HCT116 (cell line): ENCODE results near the gene TBC1D14. TPM values are rescaled to one million over a fixed set of nuclear protein-coding genes. Genes with fewer than 3 reads are reported as not detected.

ENCODE experiments used
- ATAC-seq: fragments of 200-7000 bp; cut with Tn5 transposase; 2 replicates; pipeline ENCODE4 v1.9.1; 2020; ENCODE audit warnings: mild to moderate bottlenecking, moderate library complexity
- BruUV-seq: library from RNA; stranded (reverse); fragments of 400-500 nt; replicated peaks from 2 replicates; lab custom pipeline; 2021; lab: Mats Ljungman, UMichigan
- CTCF ChIA-PET: fragments of 300-600 bp; sonication (Branson Sonifier 250); formaldehyde crosslinking; loops from one replicate; lab custom pipeline; 2021; ENCODE audit warnings: antibody characterized with exemption; lab: Charles Lee
- POLR2A ChIA-PET: fragments of 300-600, 350-600 bp; sonication (Branson Sonifier 250); formaldehyde crosslinking; loops from one replicate; lab custom pipeline; 2021; ENCODE audit warnings: antibody characterized with exemption; lab: Charles Lee
- RAD21 ChIA-PET, 2 experiments: fragments of 300-600 bp; sonication (Branson Sonifier 250); formaldehyde crosslinking; loops; one replicate each; lab custom pipeline; 2023; ENCODE audit warnings: low total read pairs in 2 of 2; ENCODE audit not compliant: uncharacterized antibody in 2 of 2, unreplicated experiment in 2 of 2, low non-redundant PET in 1 of 2; lab: Charles Lee
- DNase-seq: peaks from one replicate; pipeline ENCODE4 v3.0.0-alpha.2; 2010; ENCODE audit warnings: low read depth, low spot score
- H2AFZ ChIP-seq: fragments of 200-600 bp; shearing (Covaris generic), sonication (generic); 2 replicates; pipeline ENCODE4 v1.6.1; 2017; ENCODE audit warnings: low read depth, mixed run types, mixed read lengths, antibody characterized with exemption, low read length; ENCODE audit not compliant: poor library complexity, severe bottlenecking
- H3K27ac ChIP-seq: 2 replicates; pipeline ENCODE4 v1.5.1; 2012; ENCODE audit warnings: low read depth, low read length
- H3K27me3 ChIP-seq: fragments of 200-600 bp; sonication (generic); 2 replicates; pipeline ENCODE4 v1.6.1; 2016; ENCODE audit warnings: mixed run types, low read length, mixed read lengths; ENCODE audit not compliant: insufficient read depth
- H3K36me3 ChIP-seq, 2 experiments: fragments of 200-500 bp in 1 of 2; fragments of 200-600 bp in 1 of 2; sonication (Bioruptor generic) in 1 of 2; sonication (generic) in 1 of 2; 2 replicates each; pipeline versions ENCODE4 v1.5.1 to v1.6.1; 2014 to 2016; ENCODE audit warnings: low read length in 2 of 2, inconsistent platforms in 1 of 2, mixed read lengths in 1 of 2, mixed run types in 1 of 2; ENCODE audit not compliant: insufficient read depth in 2 of 2, control insufficient read depth in 1 of 2
- H3K4me1 ChIP-seq, 2 experiments: fragments of 200-600 bp in 1 of 2; sonication (generic) in 1 of 2; 2 replicates each; pipeline versions ENCODE4 v1.5.1 to v1.6.1; 2012 to 2017; ENCODE audit warnings: low read length in 2 of 2, inconsistent platforms in 1 of 2, mild to moderate bottlenecking in 1 of 2, mixed read lengths in 1 of 2, mixed run types in 1 of 2, moderate library complexity in 1 of 2; ENCODE audit not compliant: insufficient read depth in 2 of 2, control insufficient read depth in 1 of 2
- H3K4me2 ChIP-seq: fragments of 200-600 bp; sonication (generic); 2 replicates; pipeline ENCODE4 v1.6.1; 2017; ENCODE audit warnings: mixed run types, low read length, mixed read lengths
- H3K4me3 ChIP-seq, 2 experiments: fragments of 200-600 bp in 1 of 2; sonication (generic) in 1 of 2; replicated peaks in 1 of 2; 2 replicates each; pipeline ENCODE4 v1.5.1; 2011 to 2016; ENCODE audit warnings: low read length in 2 of 2, control low read depth in 1 of 2, low read depth in 1 of 2, mild to moderate bottlenecking in 1 of 2, mixed read lengths in 1 of 2, mixed run types in 1 of 2
- H3K79me2 ChIP-seq: fragments of 200-600 bp; sonication (generic); 2 replicates; pipeline ENCODE4 v1.6.1; 2017; ENCODE audit warnings: mild to moderate bottlenecking, mixed run types, low read length, moderate library complexity, mixed read lengths; ENCODE audit not compliant: insufficient read depth
- H3K9ac ChIP-seq: fragments of 200-600 bp; sonication (generic); 2 replicates; pipeline ENCODE4 v1.6.1; 2016; ENCODE audit warnings: low read length, mixed read lengths
- H3K9me2 ChIP-seq: fragments of 200-600 bp; sonication (generic), shearing (Covaris generic); 2 replicates; pipeline ENCODE4 v1.6.1; 2017; ENCODE audit warnings: mixed run types, mild to moderate bottlenecking, moderate library complexity; ENCODE audit not compliant: insufficient read depth
- H3K9me3 ChIP-seq, 2 experiments: fragments of 200-500 bp in 1 of 2; fragments of 200-600 bp in 1 of 2; sonication (Bioruptor generic) in 1 of 2; sonication (generic) in 1 of 2; 2 replicates each; pipeline ENCODE4 v1.6.1; 2014 to 2017; ENCODE audit warnings: low read length in 2 of 2, mixed read lengths in 2 of 2, inconsistent platforms in 1 of 2, low read depth in 1 of 2, mild to moderate bottlenecking in 1 of 2, mixed run types in 1 of 2, moderate library complexity in 1 of 2; ENCODE audit not compliant: control insufficient read depth in 1 of 2, insufficient read depth in 1 of 2
- H4K20me1 ChIP-seq: fragments of 200-600 bp; sonication (generic), shearing (Covaris generic); 2 replicates; pipeline ENCODE4 v1.6.1; 2017; ENCODE audit warnings: mixed run types, mild to moderate bottlenecking, moderate library complexity; ENCODE audit not compliant: insufficient read depth
- CEBPB ChIP-seq: IDR thresholded peaks from 2 replicates; pipeline ENCODE4 v1.6.1; 2012; ENCODE audit warnings: low read depth
- EGR1 ChIP-seq: IDR thresholded peaks from 2 replicates; pipeline ENCODE4 v1.6.1; 2012; ENCODE audit warnings: low read depth
- EZH2phosphoT487 ChIP-seq: fragments of 200-600 bp; IDR thresholded peaks from 2 replicates; pipeline ENCODE4 v1.6.1; 2018; ENCODE audit warnings: antibody characterized with exemption, borderline replicate concordance
- FOSL1 ChIP-seq: IDR thresholded peaks from 2 replicates; pipeline ENCODE4 v1.6.1; 2012; ENCODE audit warnings: low read depth
- JUND ChIP-seq: IDR thresholded peaks from 2 replicates; pipeline ENCODE4 v1.6.1; 2012
- POLR2AphosphoS5 ChIP-seq: IDR thresholded peaks from 2 replicates; pipeline ENCODE4 v1.6.1; 2011; ENCODE audit warnings: mild to moderate bottlenecking, low read depth, low read length, moderate library complexity
- SP1 ChIP-seq: IDR thresholded peaks from 2 replicates; pipeline ENCODE4 v1.6.1; 2012; ENCODE audit warnings: low read depth
- SRF ChIP-seq: IDR thresholded peaks from 2 replicates; pipeline ENCODE4 v1.6.1; 2012; ENCODE audit warnings: low read depth
- TCF7L2 ChIP-seq: IDR thresholded peaks from 2 replicates; pipeline ENCODE4 v1.7.0; 2011; ENCODE audit warnings: borderline replicate concordance, inconsistent platforms; ENCODE audit not compliant: insufficient read depth, insufficient read length; ENCODE audit errors: extremely low read depth
- YY1 ChIP-seq: IDR thresholded peaks from 2 replicates; pipeline ENCODE4 v1.6.1; 2011; ENCODE audit warnings: low read length, low read depth, moderate library complexity, mild to moderate bottlenecking; ENCODE audit not compliant: insufficient replicate concordance; ENCODE audit errors: extremely low read depth
- ZFX ChIP-seq: fragments of 450-650 bp; IDR thresholded peaks from 2 replicates; pipeline ENCODE4 v1.6.1; 2017
- ZNF274 ChIP-seq: fragments of 200-500 bp; sonication (Bioruptor generic); IDR thresholded peaks from 2 replicates; pipeline ENCODE4 v1.6.1; 2014; ENCODE audit warnings: mild to moderate bottlenecking, low read depth, low read length, inconsistent platforms
- intact Hi-C: fragments of 100-400 bp; cut with micrococcal nuclease; formaldehyde crosslinking; loops from 2 replicates; pipeline ENCODE4 v1.10.0; 2022
- total RNA-seq: library from RNA; stranded (reverse); gene quantifications from one replicate; pipeline ENCODE4 v1.2.1, GENCODE V29; 2021; ENCODE audit not compliant: unreplicated experiment
- TF ChIP-seq, protein P1 (sequence below), 3 experiments: fragments of 200-600 bp in 1 of 3; sonication (generic) in 1 of 3; IDR thresholded peaks in 2 of 3; conservative IDR thresholded peaks in 1 of 3; 2 replicates each; pipeline ENCODE4 v1.5.1; 2012 to 2017; ENCODE audit warnings: low read depth in 2 of 3, low read length in 2 of 3, antibody characterized with exemption in 1 of 3, borderline replicate concordance in 1 of 3, control low read depth in 1 of 3, mild to moderate bottlenecking in 1 of 3, mixed read lengths in 1 of 3, mixed run types in 1 of 3, moderate library complexity in 1 of 3; ENCODE audit not compliant: insufficient read depth in 1 of 3
- TF ChIP-seq, protein P2 (sequence below): IDR thresholded peaks from 2 replicates; pipeline ENCODE4 v1.6.1; 2011; ENCODE audit warnings: mild to moderate bottlenecking, low read length, moderate library complexity; ENCODE audit not compliant: insufficient replicate concordance; ENCODE audit errors: extremely low read depth

The TBC1D14 gene
- total RNA-seq, 1 experiment from 2014 or later: 62.9 TPM

DNA sequence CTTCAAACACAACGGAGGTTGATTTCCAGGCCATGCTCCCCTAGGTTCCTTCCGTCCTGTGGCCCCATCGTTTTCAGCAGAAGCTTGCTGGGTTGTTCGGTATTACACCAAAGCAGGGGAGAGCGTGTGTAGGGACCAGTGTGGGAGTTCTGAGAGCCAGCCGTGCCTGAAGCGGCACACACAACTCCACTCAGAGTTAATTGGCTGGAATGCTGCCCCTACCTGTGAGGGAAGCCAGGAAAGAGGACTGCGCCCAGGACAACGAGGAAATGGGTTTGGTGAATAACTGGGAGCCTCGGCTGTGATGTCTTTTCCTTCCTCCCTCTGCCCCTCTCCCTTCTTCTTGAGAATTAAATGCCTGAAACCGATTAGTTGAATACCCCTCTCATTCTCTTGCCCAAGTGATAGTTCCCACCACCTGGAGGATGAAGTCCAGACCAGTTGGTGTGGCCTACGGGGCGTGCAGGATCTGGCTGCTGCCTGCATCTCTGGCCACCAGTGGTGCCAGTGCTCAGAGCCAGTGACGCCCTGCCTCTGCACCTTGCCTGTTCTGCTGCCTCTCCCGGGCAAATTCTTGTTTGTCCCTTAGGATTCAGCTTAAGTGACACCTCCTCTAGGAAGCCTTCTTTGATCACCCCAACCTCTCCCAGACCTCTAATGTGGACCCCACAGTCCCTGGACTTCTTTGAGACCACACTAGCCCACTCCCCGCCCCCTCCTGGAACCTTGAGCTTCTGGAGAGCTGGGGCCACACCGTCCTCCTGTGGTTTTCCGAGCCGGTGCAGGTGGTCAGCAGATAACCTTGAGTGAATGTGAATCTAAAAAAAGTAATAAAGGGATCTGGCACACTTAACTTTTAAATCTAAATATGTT lies 33.6 kb downstream of the TBC1D14 start:
- ChIA-PET RAD21 (no interaction called here), CTCF (no interaction called here), POLR2A (interaction anchor here (0.9 kb wide), 1 partner anchor 26 kb away, joined by 3 read pairs; no protein-coding TSS in a partner anchor)
- Histone ChIP-seq H3K9me3 (no peaks in the 10 kb centered on the region), H3K9ac (peak overlapping the region; percentile 52), H3K4me3 (peak overlapping the region; percentile 30 to 49), H2AFZ (no peak overlapping the region), H3K27me3 (no peaks in the 10 kb centered on the region), H3K79me2 (peaks cover 16% of the 10 kb centered on the region; the same call in 1 of the 2 replicates), H3K9me2 (no peaks in the 10 kb centered on the region), H3K4me1 (peaks cover 31 to 38% of the 10 kb centered on the region in 2 experiments), H3K4me2 (peak overlapping the region; percentile 83), H4K20me1 (no peaks in the 10 kb centered on the region), H3K27ac (peak overlapping the region; percentile 80), H3K36me3 (no peaks in the 10 kb centered on the region)
- no peak for TF ChIP-seq SRF
- TF ChIP-seq ZNF274: no peak
- TF ChIP-seq EZH2phosphoT487: no peak
- TF ChIP-seq POLR2AphosphoS5: no peak
- TF ChIP-seq EGR1: no peak
- TF ChIP-seq YY1: no peak
- TF ChIP-seq CEBPB: no peak
- no peak for TF ChIP-seq SP1
- TF ChIP-seq FOSL1: no peak
- TF ChIP-seq TCF7L2: no peak
- TF ChIP-seq ZFX: no peak
- TF ChIP-seq, protein P1, sequence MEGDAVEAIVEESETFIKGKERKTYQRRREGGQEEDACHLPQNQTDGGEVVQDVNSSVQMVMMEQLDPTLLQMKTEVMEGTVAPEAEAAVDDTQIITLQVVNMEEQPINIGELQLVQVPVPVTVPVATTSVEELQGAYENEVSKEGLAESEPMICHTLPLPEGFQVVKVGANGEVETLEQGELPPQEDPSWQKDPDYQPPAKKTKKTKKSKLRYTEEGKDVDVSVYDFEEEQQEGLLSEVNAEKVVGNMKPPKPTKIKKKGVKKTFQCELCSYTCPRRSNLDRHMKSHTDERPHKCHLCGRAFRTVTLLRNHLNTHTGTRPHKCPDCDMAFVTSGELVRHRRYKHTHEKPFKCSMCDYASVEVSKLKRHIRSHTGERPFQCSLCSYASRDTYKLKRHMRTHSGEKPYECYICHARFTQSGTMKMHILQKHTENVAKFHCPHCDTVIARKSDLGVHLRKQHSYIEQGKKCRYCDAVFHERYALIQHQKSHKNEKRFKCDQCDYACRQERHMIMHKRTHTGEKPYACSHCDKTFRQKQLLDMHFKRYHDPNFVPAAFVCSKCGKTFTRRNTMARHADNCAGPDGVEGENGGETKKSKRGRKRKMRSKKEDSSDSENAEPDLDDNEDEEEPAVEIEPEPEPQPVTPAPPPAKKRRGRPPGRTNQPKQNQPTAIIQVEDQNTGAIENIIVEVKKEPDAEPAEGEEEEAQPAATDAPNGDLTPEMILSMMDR (IDR thresholded peaks at IDR 0.05 in 2 of 3, conservative IDR thresholded peaks at IDR 0.05 in 1 of 3; ENCODE audit: borderline replicate concordance in 1 of 3, insufficient read depth in 1 of 3, low read depth in 2 of 3, low read length in 2 of 3): no peak
- TF ChIP-seq, protein P2, sequence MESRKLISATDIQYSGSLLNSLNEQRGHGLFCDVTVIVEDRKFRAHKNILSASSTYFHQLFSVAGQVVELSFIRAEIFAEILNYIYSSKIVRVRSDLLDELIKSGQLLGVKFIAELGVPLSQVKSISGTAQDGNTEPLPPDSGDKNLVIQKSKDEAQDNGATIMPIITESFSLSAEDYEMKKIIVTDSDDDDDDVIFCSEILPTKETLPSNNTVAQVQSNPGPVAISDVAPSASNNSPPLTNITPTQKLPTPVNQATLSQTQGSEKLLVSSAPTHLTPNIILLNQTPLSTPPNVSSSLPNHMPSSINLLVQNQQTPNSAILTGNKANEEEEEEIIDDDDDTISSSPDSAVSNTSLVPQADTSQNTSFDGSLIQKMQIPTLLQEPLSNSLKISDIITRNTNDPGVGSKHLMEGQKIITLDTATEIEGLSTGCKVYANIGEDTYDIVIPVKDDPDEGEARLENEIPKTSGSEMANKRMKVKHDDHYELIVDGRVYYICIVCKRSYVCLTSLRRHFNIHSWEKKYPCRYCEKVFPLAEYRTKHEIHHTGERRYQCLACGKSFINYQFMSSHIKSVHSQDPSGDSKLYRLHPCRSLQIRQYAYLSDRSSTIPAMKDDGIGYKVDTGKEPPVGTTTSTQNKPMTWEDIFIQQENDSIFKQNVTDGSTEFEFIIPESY: no peak
- no peak for TF ChIP-seq JUND
- BruUV-seq: TSS peak; percentile 64
- ATAC-seq (peak; percentile 77), DNase-seq (peak; percentile 3)
- intact Hi-C loops: no loop called here
